GM12878 (cell line): ENCODE results near the gene ADGRD2.

Experiments used
- ATF2 ChIP-seq: IDR thresholded peaks from 2 replicates; pipeline ENCODE4 v1.6.1; 2012; ENCODE audit warnings: low read length, inconsistent platforms
- BCL11A ChIP-seq: IDR thresholded peaks from 2 replicates; pipeline ENCODE4 v1.6.1; 2011; ENCODE audit warnings: low read depth, low read length
- BRCA1 ChIP-seq: IDR thresholded peaks from 2 replicates; pipeline ENCODE4 v1.6.1; 2011; ENCODE audit warnings: low read depth, low read length, improper control_type of control experiment
- CHD2 ChIP-seq: IDR thresholded peaks from 2 replicates; pipeline ENCODE4 v1.6.1; 2011; ENCODE audit warnings: low read depth, low read length, improper control_type of control experiment, borderline replicate concordance
- CTCF ChIP-seq, 3 experiments: IDR thresholded peaks in 2 of 3; conservative IDR thresholded peaks in 1 of 3; 2 replicates each; pipeline ENCODE4 v1.5.1; 2011; ENCODE audit warnings: low read depth in 3 of 3, low read length in 3 of 3, mild to moderate bottlenecking in 3 of 3, control low read depth in 2 of 3, moderate library complexity in 2 of 3, inconsistent platforms in 1 of 3, mixed read lengths in 1 of 3; ENCODE audit not compliant: control insufficient read depth in 2 of 3, insufficient read depth in 1 of 3; ENCODE audit errors: extremely low read depth in 1 of 3
- EGR1 ChIP-seq, 2 experiments: IDR thresholded peaks; 1 replicate in 1 of 2; 2 replicates in 1 of 2; pipeline ENCODE4 v1.6.1; 2011 to 2012; ENCODE audit warnings: low read depth in 2 of 2, low read length in 2 of 2, borderline replicate concordance in 1 of 2, mild to moderate bottlenecking in 1 of 2, moderate library complexity in 1 of 2
- EP300 ChIP-seq, 2 experiments: fragments of 150-350 bp in 1 of 2; IDR thresholded peaks; 2 replicates each; pipeline ENCODE4 v1.6.1; 2011 to 2012; ENCODE audit warnings: low read depth in 2 of 2, low read length in 2 of 2, borderline replicate concordance in 1 of 2, improper control_type of control experiment in 1 of 2, inconsistent platforms in 1 of 2; ENCODE audit not compliant: control insufficient read depth in 1 of 2
- GABPA ChIP-seq: IDR thresholded peaks from 2 replicates; pipeline ENCODE4 v1.6.1; 2014; ENCODE audit warnings: antibody characterized with exemption, low read depth, mild to moderate bottlenecking, inconsistent platforms
- NFYB ChIP-seq: IDR thresholded peaks from 2 replicates; pipeline ENCODE4 v1.6.1; 2011; ENCODE audit warnings: low read depth, mild to moderate bottlenecking, low read length, improper control_type of control experiment, moderate library complexity; ENCODE audit not compliant: insufficient read depth
- USF1 ChIP-seq: IDR thresholded peaks from 2 replicates; pipeline ENCODE4 v1.6.1; 2011; ENCODE audit warnings: borderline replicate concordance, low read depth, mild to moderate bottlenecking, moderate library complexity, mixed read lengths, low read length; ENCODE audit not compliant: insufficient read depth; ENCODE audit errors: extremely low read length
- ZBED1 ChIP-seq: IDR thresholded peaks from 2 replicates; pipeline ENCODE4 v1.6.1; 2016; ENCODE audit warnings: borderline replicate concordance
- ZZZ3 ChIP-seq: IDR thresholded peaks from 2 replicates; pipeline ENCODE4 v1.6.1; 2011; ENCODE audit warnings: low read depth; ENCODE audit not compliant: control insufficient read depth, insufficient read length

GRCh38 chr9:124426361-124426760, 23.9 kb upstream of the ADGRD2 start:
- TF ChIP-seq CTCF (IDR thresholded peaks at IDR 0.05 in 2 of 3, conservative IDR thresholded peaks at IDR 0.05 in 1 of 3; ENCODE audit: control insufficient read depth in 2 of 3, extremely low read depth in 1 of 3, insufficient read depth in 1 of 3, low read depth in 3 of 3, low read length in 3 of 3) (no peak), EGR1 (IDR thresholded peaks at IDR 0.05; ENCODE audit: borderline replicate concordance in 1 of 2, low read depth in 2 of 2, low read length in 2 of 2) (no peak), CHD2 (no peak), ZBED1 (no peak), BRCA1 (no peak), EP300 (IDR thresholded peaks at IDR 0.05; ENCODE audit: borderline replicate concordance in 1 of 2, control insufficient read depth in 1 of 2, low read depth in 2 of 2, low read length in 2 of 2) (no peak), ATF2 (no peak), BCL11A (no peak), ZZZ3 (no peak), NFYB (no peak), GABPA (no peak), USF1 (no peak)
